GM18868 (cell line): ENCODE data around the gene PLCB1.

Experiments used
- ATAC-seq: cut with Tn5 transposase; IDR thresholded peaks from one replicate; pipeline ENCODE4 v1.9.1; 2021; ENCODE audit warnings: mild to moderate bottlenecking, moderate library complexity; ENCODE audit not compliant: unreplicated experiment

PLCB1 gene

GRCh38 chr20:8474027-8474668 is 342.1 kb downstream of the PLCB1 start:
- no peak for ATAC-seq

- no peak for ATAC-seq
Measured at GRCh38 chr20:8476021-8476420, 344.0 kb downstream of the PLCB1 start.

GRCh38 chr20:8480597-8480996 is 348.5 kb downstream of the PLCB1 start:
- no peak for ATAC-seq

GRCh38 chr20:8487696-8488095 is 355.6 kb downstream of the PLCB1 start:
- no peak for ATAC-seq

GRCh38 chr20:8489094-8489883 is 357.2 kb downstream of the PLCB1 start:
- ATAC-seq, result no peak

GRCh38 chr20:8490076-8490830 is 358.2 kb downstream of the PLCB1 start:
- ATAC-seq, result no peak

GRCh38 chr20:8492173-8492572 is 360.1 kb downstream of the PLCB1 start:
- ATAC-seq, result no peak

GRCh38 chr20:8498571-8498970 is 366.5 kb downstream of the PLCB1 start:
- no peak for ATAC-seq

GRCh38 chr20:8504030-8504429 is 372.0 kb downstream of the PLCB1 start:
- ATAC-seq, result no peak

GRCh38 chr20:8505476-8506200 is 373.6 kb downstream of the PLCB1 start:
- no peak for ATAC-seq

GRCh38 chr20:8507231-8507630 is 375.2 kb downstream of the PLCB1 start:
- no peak for ATAC-seq

- ATAC-seq, result no peak
Measured at GRCh38 chr20:8509809-8510208, 377.7 kb downstream of the PLCB1 start.

- ATAC-seq, result no peak
Measured at GRCh38 chr20:8510808-8511207, 378.7 kb downstream of the PLCB1 start.

GRCh38 chr20:8512003-8512402 is 379.9 kb downstream of the PLCB1 start:
- no peak for ATAC-seq

- no peak for ATAC-seq
Measured at GRCh38 chr20:8515810-8516435, 383.9 kb downstream of the PLCB1 start.

GRCh38 chr20:8518878-8519277 is 386.8 kb downstream of the PLCB1 start:
- no peak for ATAC-seq

- no peak for ATAC-seq
Measured at GRCh38 chr20:8519887-8520286, 387.8 kb downstream of the PLCB1 start.

- no peak for ATAC-seq
Measured at GRCh38 chr20:8522168-8522567, 390.1 kb downstream of the PLCB1 start.

GRCh38 chr20:8523684-8524083 is 391.6 kb downstream of the PLCB1 start:
- ATAC-seq, result no peak

GRCh38 chr20:8524101-8525016 is 392.3 kb downstream of the PLCB1 start:
- ATAC-seq, result no peak
